C4-2B (cell line): ENCODE measurements around the gene PDE4B.

Experiments used
- H3K27ac ChIP-seq: fragments of 450-650 bp; 2 replicates; pipeline ENCODE4 v1.5.1; 2017
- CTCF ChIP-seq: fragments of 450-650 bp; conservative IDR thresholded peaks from 2 replicates; pipeline ENCODE4 v1.5.1; 2017; ENCODE audit warnings: mild to moderate bottlenecking
- ZFX ChIP-seq: fragments of 450-650 bp; IDR thresholded peaks from 2 replicates; pipeline ENCODE4 v1.6.1; 2017

PDE4B gene

DNA sequence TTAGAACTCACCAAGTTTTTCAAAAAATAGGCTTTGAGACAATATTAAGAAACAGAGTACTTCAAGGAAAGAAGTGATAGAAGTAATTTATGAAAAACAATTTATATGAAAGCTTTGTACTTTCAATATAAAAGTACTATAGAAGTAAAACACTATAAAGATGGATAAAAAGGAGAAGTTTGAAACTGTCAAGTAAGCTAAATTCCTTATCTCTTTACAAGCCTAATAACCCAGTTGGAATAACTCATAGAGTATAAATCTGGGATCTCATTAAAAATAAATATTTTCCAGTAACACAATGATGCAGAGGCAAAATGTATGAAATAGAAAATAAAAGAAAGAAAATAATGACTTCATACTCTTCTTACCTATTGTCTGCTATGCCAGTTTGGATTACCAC, 232.5 kb downstream of the PDE4B start:
- no peak overlapping the region for H3K27ac ChIP-seq
- TF ChIP-seq CTCF (no peak), ZFX (no peak)

GRCh38 chr1:66028035-66028434, 235.3 kb downstream of the PDE4B start:
- H3K27ac ChIP-seq, result no peak overlapping the region
- no peak for TF ChIP-seq ZFX
- no peak for TF ChIP-seq CTCF

- TF ChIP-seq ZFX, result no peak
- no peak for TF ChIP-seq CTCF
These were observed 241.1 kb downstream of the PDE4B start for GRCh38 chr1:66033781-66034180.

GRCh38 chr1:66035616-66036245, 243.0 kb downstream of the PDE4B start:
- TF ChIP-seq CTCF, result no peak
- no peak for TF ChIP-seq ZFX
- H3K27ac ChIP-seq, result no peak overlapping the region

More at GRCh38 chr1:66033781-66034180, 241.1 kb downstream of the PDE4B start:
- H3K27ac ChIP-seq, result no peak overlapping the region

- no peak for TF ChIP-seq ZFX
- no peak for TF ChIP-seq CTCF
- H3K27ac ChIP-seq, result no peak overlapping the region
These were observed 249.0 kb downstream of the PDE4B start for GRCh38 chr1:66041654-66042053.

DNA sequence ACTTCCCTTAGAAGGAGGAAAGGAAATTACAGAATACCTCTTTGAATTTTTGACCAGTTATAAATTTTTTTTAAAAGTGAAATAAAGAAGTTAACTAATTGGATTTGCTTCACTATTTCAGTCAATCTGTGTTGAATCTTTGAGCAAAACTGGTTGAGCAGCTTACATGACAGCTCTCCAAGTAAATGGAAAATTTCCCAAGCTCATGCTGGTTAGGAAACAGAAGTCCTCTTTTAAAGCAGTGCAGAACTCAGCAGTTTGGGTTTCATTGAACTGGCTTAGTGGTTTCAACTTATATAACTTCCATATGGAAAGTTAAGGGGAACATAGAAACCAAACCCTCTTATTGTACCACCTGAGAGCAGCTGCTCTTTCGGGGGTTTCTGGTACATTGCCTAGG, 250.5 kb downstream of the PDE4B start:
- no peak overlapping the region for H3K27ac ChIP-seq
- TF ChIP-seq ZFX (no peak), CTCF (no peak)

- H3K27ac ChIP-seq, result no peak overlapping the region
- TF ChIP-seq CTCF, result no peak
- TF ChIP-seq ZFX, result no peak
These were observed 252.2 kb downstream of the PDE4B start for GRCh38 chr1:66044912-66045311.
